ENCODE measurements around the gene PPEF2.

The PPEF2 gene

DNA sequence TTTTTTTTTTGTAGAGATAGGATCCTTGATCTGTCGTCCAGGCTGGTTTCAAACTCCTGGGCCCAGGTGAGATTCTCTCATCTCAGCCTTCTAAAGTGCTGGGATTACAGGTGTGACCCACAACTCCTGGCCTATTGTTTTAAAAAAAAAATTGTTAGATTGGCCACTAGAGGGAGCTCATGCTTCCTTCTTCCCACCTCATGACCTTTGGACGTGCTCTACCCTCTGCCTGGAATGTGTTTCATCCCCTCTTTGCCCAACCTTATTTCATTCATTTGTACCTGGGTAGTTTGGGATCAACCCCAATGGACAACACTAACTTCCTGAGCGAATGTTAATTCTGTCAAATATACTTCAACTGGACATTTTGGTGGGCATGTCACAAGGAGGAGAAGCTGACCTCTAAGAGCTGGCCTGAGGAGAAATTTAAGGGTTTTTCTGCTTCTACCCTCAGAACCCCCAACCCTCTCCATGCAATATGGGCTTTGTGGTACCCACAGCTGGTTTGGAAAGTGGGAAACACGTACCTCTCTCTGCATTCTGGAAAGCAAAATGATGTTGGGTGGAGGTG is 6.4 kb downstream of the PPEF2 start:
- DNase-seq (ENCODE audit: low read depth) = no peak

DNA sequence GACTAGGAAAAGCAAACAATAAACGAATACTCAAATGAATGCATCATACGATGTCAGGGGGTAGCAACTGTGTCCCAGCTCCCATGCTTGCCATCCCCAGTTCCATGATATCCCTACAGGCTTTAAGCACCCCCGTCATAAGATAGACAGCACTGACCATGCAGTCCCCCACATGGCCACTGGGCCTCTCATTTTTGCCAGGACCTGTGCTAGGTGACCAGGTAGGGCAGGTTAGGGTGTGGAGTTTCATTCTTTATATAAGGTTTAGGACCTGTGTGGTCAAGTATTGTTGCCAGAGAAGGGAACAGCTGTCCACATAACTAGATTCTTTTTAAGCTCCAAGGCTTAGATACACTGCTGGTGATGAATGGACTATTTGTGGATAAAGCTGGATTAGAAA is 9.7 kb downstream of the PPEF2 start:
- no peak for DNase-seq (ENCODE audit: low read depth)

DNA sequence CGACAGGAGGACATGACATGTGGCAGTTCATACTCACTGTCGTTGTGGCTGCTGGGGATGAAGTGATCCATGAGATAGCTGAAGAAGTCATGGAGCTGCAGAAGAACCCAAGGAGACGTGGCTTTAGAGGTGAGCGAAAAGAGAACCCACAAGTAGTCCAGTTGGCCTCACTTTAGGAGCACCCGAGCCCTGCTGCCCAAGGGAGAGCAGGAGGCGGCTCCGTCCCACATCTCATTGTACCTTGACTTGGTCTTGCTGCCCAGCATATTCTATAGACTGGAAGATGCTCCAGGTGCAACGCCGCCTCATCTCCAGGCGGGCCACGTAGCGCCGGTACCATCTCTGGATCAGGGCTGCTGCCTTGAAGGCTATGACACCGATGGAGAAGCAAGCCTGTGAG is 10.6 kb downstream of the PPEF2 start:
- DNase-seq (ENCODE audit: low read depth) = no peak

DNA sequence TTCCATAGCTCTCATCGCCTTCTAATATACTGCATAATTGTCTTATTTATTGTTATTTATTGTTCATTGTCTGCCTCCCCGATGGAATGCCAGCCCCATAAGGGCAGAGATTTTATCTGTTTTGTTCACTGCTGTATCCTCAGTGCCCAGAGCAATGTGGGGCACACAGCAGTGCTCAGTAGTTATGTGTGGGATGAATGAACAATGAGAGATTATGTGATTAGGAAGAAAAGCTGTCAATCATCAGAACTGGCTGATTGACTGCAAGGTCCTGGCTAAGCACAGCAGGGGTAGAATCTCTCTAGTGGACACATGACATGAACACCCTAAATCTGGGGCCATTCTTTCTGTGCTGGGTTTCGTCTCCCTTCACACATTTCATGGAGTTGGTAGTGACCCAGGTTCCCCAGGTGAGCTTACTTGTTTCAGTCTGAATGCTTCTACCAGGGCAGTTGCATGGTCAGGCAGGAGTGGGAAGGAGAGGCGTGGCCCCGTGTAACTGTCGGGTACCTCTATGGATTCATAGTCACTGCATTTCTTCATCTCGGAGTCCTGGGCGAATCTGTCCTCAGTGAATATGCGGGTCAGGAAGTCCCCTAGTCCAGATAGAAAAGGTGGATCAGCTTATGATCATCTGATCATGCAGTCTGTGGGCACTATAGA is 12.6 kb downstream of the PPEF2 start:
- DNase-seq (ENCODE audit: low read depth) = no peak

DNA sequence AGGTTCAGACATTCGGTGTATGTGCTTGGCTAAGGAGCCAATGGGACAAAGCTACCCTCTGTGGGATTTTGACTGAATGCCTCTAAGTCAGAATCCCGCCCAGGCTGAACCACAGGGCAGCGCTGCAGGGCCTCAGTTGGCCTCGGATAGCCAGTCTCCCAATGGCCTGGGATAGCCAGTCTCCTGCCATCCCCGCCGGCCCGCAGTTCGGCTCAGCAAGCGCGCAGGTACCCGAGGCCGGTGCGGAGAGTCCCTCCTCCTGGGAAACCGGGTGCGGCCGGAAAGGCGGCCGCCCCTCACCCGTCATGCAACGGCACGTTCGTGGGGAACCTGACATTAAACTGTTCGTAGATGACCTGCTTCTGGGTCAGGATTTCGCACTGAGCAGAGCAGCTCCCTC is 16.1 kb downstream of the PPEF2 start:
- DNase-seq (ENCODE audit: low read depth) = no peak

DNA sequence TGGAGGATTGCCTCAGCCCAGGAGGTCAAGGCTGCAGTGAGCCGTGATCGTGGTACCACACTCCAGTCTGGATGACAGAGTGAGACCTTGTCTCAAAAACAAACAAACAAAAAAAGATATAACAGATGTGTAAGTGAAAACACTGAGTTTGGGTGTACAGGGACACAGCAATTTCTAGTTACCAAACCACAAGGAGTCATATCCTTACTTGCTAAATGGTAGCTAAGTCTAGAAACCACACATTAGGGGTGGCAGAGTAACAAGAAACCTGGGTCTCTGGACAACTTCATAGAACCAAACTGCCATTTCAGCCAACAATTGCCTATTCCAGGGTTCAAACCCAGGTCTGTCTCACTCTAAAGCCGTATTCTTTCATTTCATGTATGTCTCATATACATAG is 20.8 kb downstream of the PPEF2 start:
- no peak for DNase-seq (ENCODE audit: low read depth)

DNA sequence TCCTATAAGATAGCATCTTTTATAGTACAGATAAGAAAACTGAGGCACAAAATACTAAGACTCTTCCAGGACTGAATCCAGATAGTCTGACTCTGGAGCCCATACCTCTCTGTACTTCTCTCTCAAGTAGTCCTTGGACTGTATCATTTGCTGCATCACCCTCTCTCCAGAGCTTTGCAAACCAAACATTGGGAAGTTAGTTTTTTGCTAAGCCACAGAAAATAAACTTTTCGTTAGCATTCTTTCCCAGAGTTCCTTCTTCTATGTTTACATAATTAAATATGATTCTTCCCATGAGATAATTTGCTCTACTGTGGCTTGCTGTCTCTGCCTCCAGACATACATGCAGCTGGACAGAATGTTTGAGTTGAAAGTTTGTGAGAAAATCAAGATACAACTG is 22.0 kb downstream of the PPEF2 start:
- no peak for DNase-seq (ENCODE audit: low read depth)

DNA sequence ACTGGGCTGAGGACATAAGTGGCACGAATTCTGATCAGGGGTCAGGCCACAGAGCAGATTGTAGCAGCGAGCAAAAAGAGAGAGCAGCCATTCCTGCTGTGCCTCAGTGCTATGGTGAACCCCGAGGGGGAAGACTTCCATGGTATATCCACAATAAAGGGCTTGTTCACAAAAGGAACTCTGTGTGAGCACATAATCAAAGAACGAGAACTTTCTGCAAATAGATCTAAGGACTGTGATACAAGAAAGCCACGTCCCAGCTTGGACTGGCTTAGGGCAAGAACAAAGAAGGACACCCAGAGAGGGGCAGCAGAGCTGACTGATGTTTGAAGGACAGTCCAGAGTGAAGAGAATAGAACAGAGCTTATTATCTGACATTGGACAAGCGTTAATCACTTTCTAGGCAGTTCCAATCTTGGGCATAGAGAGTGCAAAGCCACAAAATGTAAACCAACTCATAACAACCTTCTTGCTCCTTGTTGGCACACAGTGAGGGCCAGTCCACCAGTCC is 24.0 kb downstream of the PPEF2 start:
- no peak for DNase-seq (ENCODE audit: low read depth)

DNA sequence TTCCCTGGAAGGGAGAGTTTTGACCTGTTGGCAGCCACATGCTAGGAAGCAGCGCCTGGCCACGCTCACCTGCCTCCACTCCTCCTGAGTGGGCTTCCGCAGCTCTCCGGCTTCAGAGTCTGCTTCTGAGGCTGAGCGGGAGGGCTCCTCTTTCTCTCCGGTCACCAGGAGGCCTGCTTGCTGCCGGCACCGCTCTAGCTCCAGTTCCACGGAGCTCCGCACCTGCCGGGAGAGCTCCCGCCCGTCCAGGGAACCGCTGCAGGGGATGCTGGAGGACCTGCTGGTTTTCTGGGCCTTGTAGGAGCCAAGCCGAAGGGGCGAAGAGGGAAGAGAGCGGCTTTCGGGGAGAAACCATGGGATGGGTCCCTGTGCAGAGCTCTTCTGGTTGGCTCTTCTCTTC is 26.0 kb downstream of the PPEF2 start:
- no peak for DNase-seq (ENCODE audit: low read depth)

DNA sequence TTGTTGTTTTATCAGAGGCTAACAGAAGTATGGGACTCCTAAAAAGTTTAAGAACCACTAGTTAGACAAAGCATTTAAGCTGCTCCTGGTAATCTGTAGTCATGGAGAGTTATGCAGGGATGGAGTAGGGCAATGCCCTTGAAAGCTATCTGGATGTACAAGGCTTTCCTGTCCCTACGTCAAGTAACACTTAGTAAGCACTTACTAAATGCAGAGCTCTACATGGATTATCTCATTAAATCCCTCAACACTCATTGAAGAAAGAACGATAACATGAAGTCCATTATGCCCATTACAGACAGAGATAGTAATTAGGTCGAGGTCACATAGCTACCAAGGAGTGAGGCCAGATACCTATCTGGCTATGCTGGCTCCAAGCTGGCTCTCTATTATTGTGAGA is 33.2 kb downstream of the PPEF2 start:
- DNase-seq (ENCODE audit: low read depth) = no peak

DNA sequence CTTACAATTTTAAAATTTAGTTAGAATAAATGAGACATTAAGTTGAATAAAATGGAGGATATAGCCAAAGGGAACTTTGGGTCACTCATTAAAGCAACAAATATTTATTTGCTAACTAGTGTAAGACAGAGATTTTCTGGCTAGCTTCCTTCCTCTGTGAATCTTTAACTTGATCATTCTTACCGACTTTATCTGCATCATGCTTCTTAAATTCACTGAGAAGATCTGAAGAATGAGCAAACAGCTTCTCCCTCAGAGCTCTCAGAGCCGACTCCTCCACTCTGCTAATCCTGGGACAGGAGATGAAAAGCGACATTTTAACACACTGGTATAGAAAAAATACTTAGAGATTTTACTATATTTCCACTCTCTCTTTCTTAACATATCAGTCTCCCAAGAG is 35.1 kb downstream of the PPEF2 start:
- DNase-seq (ENCODE audit: low read depth) = no peak

DNA sequence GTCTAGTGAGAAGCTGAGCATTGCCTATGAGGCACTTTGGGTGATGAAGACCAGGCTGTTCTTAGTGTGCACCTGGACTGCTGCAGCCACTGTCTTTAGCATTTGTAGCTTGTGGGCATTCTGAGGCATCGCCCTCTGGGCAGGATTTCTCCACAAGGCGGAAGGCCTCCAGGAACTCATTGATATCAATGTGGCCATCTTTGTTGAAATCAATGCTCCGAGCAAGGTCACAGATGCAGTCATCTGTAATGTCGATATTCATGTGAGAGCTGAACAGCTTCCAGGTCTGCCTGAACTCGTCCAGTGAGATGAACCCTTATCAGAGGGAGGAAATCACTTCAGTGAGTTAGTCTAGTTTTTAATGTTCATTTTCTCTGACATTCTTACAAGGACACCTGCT is 41.6 kb downstream of the PPEF2 start:
- DNase-seq (ENCODE audit: low read depth) = no peak

DNA sequence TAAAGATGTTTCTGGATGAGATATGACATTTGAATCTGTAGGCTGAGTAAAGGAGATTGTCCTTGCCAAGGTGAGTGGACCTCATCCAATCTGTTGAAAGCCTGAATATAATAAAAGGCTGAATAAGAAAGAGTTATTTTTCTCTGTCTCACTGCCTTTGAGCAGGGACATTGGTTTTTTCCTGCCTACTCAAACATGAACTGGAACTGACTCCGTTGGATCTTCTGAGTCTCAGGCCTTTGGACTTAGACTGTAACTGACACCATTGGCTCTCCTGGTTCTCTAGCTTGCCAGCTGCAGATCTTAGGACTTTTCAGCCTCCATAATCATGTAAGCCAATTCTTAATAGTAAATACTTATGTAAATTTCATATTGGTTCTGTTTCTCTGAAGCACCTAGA is 43.5 kb downstream of the PPEF2 start:
- no peak for DNase-seq (ENCODE audit: low read depth)

DNA sequence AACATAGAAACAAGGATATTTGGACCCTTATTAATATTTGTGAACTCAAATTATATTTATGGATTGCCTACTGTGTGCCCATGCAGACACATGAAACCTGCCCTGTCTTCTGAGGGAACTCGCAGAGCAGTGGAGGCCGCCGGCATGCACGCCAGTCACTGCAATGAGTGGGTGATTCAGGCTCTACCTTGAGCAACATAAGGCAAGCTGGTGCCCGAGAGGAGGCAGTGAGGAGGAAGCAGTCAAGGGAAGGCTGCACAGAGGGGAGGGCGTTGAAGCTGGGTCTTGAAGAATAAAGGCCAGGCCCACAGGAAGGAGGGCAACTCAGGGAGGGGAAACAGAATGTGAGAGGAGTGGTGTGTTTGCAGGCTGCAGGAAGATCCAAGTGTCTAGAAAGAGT is 52.8 kb downstream of the PPEF2 start:
- no peak for DNase-seq (ENCODE audit: low read depth)

DNA sequence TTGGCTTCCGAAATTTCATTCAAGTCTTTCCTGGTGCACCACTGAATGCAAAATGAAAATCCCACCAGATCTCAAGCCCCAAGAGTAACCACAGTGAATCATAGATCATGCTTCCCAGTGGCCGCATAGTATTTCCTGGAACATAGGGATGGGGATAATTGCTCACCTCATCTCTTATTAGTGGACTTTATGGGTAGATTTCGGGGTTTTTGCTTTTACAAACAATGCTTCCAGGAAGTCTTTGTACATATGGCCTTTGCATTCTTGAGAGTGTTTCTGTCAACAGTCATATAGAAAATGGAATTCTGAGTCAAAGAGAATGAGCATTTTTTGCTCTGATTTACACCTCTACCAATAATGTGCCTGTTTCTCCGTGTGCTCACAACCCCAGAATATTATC is 53.4 kb downstream of the PPEF2 start:
- no peak for DNase-seq (ENCODE audit: low read depth)

DNA sequence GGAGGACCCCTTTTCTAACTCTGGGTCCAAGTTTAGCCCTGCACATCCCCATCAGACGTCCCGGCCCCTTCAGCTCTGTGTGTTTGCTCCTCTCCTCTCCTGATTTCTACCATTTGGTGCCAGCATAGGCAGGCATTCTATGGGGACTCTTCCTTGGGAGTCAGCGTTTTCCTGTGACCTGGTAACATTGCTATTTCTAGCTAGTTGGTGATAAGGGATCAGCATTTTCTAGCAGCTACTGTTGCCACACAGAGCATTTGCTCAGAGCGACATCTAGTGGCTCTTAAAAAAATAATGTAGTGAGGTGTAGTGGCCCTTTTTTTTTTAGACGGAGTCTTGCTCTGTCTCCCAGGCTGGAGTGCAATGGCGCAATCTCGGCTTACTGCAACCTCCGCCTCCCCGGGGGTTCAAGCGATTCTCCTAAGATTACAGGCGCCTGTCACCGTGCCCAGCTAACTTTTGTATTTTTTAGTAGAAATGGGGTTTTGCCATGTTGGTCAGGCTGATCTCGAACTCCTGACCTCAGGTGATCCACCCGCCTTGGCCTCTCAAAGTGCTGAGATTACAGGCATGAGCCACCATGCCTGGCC is 54.0 kb downstream of the PPEF2 start:
- DNase-seq (ENCODE audit: low read depth) = peak; percentile 90

DNA sequence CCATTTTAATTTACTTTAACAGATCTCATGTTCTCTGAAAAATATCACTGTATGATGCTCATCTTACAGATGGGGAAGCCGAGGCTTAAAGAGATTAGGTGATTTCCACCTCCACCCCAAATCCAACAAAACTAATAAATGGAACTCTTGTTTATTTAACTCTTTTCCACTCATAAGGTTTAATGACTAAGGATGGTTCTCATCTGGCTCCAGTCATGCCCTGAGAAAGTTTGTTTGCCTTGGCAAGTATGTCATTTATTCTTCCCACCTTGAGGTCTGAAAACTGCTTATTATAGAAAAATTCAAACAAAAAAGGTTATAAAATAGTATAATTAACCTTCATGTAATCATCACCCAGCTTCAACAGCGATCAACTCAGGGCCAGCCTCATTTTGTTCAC is 56.3 kb downstream of the PPEF2 start:
- DNase-seq (ENCODE audit: low read depth) = no peak

DNA sequence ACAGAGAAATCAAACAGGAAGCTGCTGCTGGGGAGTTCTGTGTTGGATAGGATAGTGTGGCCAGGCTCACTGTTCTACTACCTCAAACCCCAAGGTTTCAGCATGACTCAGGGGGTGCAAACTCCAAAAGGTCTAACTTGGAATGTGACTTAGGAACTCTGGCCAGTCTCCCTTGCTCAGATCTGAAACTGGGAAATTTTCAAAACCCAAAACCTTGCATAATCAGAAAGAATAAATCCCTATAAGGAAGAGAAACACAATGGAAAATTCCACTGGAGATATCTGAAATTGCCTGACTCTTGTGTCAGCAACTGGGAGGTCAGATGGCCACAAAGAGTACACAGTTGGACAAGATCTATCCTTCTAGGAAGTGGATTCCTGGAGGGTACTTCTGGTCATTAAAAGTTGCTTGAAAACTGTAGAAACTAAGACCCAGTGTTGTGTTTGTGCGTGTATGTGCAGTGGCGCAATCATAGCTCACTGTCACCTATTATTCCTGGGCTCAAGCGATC is 58.0 kb downstream of the PPEF2 start:
- DNase-seq (ENCODE audit: low read depth) = peak; percentile 90

DNA sequence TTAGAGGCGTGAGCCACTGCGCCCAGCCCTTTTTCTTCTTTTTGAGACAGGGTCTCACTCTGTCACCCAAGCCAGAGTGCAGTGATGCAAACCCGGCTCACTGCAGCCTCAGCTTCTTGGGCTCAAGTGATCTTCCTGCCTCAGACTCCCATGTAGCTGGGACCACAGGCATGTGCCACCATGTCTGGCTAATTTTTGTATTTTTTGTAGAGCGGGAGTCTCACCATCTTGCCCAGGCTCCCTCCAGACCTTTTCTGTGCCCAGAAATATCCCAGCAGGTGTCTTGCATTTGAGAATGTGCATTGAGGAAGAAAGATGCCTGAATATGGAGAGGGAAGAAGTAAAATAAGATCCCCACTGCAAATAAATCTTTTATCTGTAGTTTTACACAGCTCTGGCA is 58.7 kb downstream of the PPEF2 start:
- DNase-seq (ENCODE audit: low read depth) = no peak

DNA sequence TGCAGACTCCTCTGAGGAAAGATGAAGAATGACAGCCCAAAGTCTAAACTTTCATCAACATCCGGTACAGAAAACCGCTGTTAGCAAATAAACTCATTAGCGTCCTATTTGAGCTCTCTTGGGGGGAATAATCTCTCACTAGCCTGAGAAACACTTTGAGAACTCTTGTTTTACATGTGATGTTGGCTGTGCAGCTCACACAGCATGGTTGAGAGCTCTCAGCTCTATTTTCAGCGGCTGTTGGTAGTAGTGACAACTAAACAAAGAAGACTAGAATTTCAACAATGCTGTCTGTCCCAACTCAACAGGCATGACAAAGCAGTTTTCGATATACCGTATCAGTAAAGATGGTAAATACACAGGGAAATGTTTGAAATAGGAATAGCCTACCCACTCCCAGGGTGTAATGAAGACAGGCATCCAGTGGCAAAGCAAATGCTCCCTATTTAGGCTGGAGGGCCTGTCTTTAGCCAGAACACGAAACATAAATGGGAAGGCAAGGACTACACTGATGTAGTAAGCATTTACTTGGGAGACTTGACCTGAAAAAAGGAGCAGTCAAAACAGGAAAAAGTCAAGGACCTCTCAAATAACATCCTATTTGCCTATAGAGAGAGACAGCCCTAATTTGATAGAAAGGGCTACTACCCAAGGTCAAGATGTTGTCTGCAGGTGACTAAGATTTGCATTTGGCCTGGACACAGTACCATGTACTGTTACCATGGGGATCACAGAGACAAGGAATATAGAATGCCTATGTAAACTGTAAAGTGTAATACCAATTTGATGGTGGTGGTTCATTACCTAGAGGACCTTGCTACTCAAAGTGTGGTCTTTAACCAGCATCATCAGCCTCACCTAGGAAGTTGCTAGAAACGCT is 60.4 kb downstream of the PPEF2 start:
- no peak for DNase-seq (ENCODE audit: low read depth)

DNA sequence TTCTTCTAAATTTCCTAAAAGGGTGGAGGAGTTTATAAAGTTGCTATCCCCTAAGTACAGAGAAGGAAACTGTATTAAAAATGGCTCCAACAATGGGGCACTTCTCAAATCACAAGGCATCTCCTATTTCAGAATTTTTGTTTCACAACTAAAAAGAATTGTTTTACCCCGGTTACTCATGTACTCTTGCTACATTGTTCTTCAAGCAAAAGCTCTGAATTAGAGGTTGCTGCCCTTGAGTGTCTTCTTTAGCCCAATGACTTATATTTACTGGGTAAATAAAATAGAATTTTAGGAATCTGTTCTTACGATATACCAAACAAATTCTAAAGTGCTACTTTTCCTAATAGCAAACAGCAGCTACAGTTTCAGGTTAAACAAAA is 67.5 kb downstream of the PPEF2 start:
- DNase-seq (ENCODE audit: low read depth) = no peak

DNA sequence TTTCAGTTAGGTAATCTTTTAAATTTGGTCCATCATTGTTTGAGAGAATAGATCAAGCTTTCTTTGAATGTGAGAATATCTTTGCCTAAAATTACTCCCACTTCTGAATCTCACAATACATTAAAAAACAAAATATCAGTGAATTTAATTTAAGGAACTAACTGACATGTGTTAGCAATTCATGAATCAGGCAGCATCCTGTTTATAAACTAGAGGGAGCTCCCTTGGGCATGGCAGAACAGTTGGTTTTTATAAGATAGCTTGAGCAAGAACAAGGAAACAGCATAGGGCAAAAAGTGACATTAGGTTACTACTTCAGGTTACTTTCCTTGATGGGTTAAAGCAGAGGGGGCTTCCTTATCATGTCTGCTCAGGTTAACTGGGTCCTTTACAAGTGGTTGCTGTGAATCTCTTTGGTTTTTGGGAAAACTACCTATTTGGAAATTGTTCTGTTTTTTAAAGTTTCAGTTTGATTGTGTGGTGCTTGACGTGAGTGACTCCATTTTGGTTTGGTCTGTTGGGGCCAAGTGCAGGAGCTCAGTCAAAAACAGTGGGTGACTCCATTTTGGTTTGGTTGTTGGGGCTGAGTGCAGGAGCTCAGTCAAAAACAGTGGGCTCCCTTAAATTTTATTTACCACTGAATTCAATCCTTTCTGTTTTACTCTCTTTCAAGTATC is 68.0 kb downstream of the PPEF2 start:
- DNase-seq (ENCODE audit: low read depth) = no peak
